ENCODE measurements around the gene TBC1D2B. TPM values are rescaled to one million over a fixed set of nuclear protein-coding genes. Genes with fewer than 3 reads are reported as not detected.

The TBC1D2B gene
- total and polyA plus RNA-seq, 10 donors = 9.4 to 131 (median 97.4) TPM

GRCh38 chr15:78021761-78022160 is 55.8 kb downstream of the TBC1D2B start:
- H3K27me3 ChIP-seq (replicated peaks in 1 of 7) = no peaks in the 10 kb centered on the region
- no peak overlapping the region for H3K4me3 ChIP-seq
- no peak for DNase-seq
- H3K36me3 ChIP-seq = peaks cover 0 to 86% (median 39%) of the 10 kb centered on the region in 6 donors
- 81 to 94% (median 88%) methylated on average over 10 to 12 of the region's 12 CpGs for WGBS, 5 donors
- peak overlapping the region in 5 of 8 donors; percentile 20 to 83 (median 48) for H3K27ac ChIP-seq
- intact Hi-C loops (cut with DNase I; ENCODE audit: low total_unique reads) = no loop called here
- no peaks in the 10 kb centered on the region for H3K9me3 ChIP-seq
- TF ChIP-seq POLR2AphosphoS5 (IDR thresholded peaks at IDR 0.05) (no peak), CTCF (IDR thresholded peaks at IDR 0.05 in 8 of 11, conservative IDR thresholded peaks at IDR 0.05 in 3 of 11) (no peak), POLR2A (IDR thresholded peaks at IDR 0.05) (no peak)
- H3K4me1 ChIP-seq = peaks cover 26 to 95% (median 52%) of the 10 kb centered on the region in 6 donors

- peak overlapping the region in 4 of 8 donors; percentile 19 to 83 (median 57) for H3K27ac ChIP-seq
- H3K4me1 ChIP-seq = peaks cover 23 to 85% (median 44%) of the 10 kb centered on the region in 6 donors
- DNase-seq = no peak
- no peak overlapping the region for H3K4me3 ChIP-seq
- intact Hi-C loops (cut with DNase I; ENCODE audit: low total_unique reads) = no loop called here
- H3K27me3 ChIP-seq (replicated peaks in 1 of 7) = no peaks in the 10 kb centered on the region
- TF ChIP-seq POLR2AphosphoS5 (IDR thresholded peaks at IDR 0.05) = no peak
- TF ChIP-seq POLR2A (IDR thresholded peaks at IDR 0.05) = no peak
- no peak for TF ChIP-seq CTCF (IDR thresholded peaks at IDR 0.05 in 8 of 11, conservative IDR thresholded peaks at IDR 0.05 in 3 of 11)
- peaks cover 0 to 86% (median 47%) of the 10 kb centered on the region in 6 donors for H3K36me3 ChIP-seq
- H3K9me3 ChIP-seq = no peaks in the 10 kb centered on the region
- 94 to 99% (median 97%) methylated on average over 2 of the region's 2 CpGs for WGBS, 5 donors
Measured at GRCh38 chr15:78020007-78020406, 57.5 kb downstream of the TBC1D2B start.

- TF ChIP-seq POLR2A (IDR thresholded peaks at IDR 0.05) (no peak), POLR2AphosphoS5 (IDR thresholded peaks at IDR 0.05) (peak in 1 of 3 donors; percentile 12)
- Histone ChIP-seq H3K27ac (peak overlapping the region in 7 of 8 donors; percentile 33 to 83 (median 49)), H3K36me3 (peaks cover 0 to 86% (median 49%) of the 10 kb centered on the region in 6 donors), H3K27me3 (replicated peaks in 1 of 7) (no peaks in the 10 kb centered on the region), H3K4me1 (peaks cover 19 to 76% (median 36%) of the 10 kb centered on the region in 6 donors), H3K9me3 (no peaks in the 10 kb centered on the region), H3K4me3 (peak overlapping the region in 1 of 8 donors; percentile 1)
- DNase-seq = no peak
- 37 to 47% (median 37%) methylated on average over 11 of the region's 11 CpGs for WGBS, 5 donors
- intact Hi-C loops (cut with DNase I; ENCODE audit: low total_unique reads) = no loop called here
Measured at GRCh38 chr15:78018946-78019644, 58.4 kb downstream of the TBC1D2B start.

- Histone ChIP-seq H3K36me3 (peaks cover 0 to 86% (median 49%) of the 10 kb centered on the region in 6 donors), H3K4me3 (no peak overlapping the region), H3K27ac (peak overlapping the region in 7 of 8 donors; percentile 33 to 83 (median 49)), H3K4me1 (peaks cover 13 to 69% (median 29%) of the 10 kb centered on the region in 6 donors), H3K9me3 (no peaks in the 10 kb centered on the region), H3K27me3 (replicated peaks in 1 of 7) (no peaks in the 10 kb centered on the region)
- no peak for DNase-seq
- intact Hi-C loops (cut with DNase I; ENCODE audit: low total_unique reads) = no loop called here
- 74 to 88% (median 76%) methylated on average over 4 of the region's 4 CpGs for WGBS, 5 donors
- no peak for TF ChIP-seq POLR2A (IDR thresholded peaks at IDR 0.05)
- TF ChIP-seq CTCF (IDR thresholded peaks at IDR 0.05 in 8 of 11, conservative IDR thresholded peaks at IDR 0.05 in 3 of 11) = no peak
- TF ChIP-seq POLR2AphosphoS5 (IDR thresholded peaks at IDR 0.05) = no peak
Measured at GRCh38 chr15:78018445-78018844, 59.1 kb downstream of the TBC1D2B start.

Data from spleen (tissue), 11 donors.